T-cell (primary cell): ENCODE results near the gene TMEM45A. TPM values are rescaled to one million over a fixed set of nuclear protein-coding genes. Genes with fewer than 3 reads are reported as not detected.

Experiments used
- ATAC-seq, 4 experiments: fragments of 200-7000 bp in 3 of 4; fragments of 150-1000 bp in 1 of 4; cut with Tn5 transposase; replicated peaks in 1 of 4; 1 replicate in 3 of 4; 2 replicates in 1 of 4; pipeline ENCODE4 v1.10.0; 2021; ENCODE audit warnings: moderate library complexity in 3 of 4, mild to moderate bottlenecking in 2 of 4, moderate number of reproducible peaks in 1 of 4
- CTCF ChIA-PET, 2 donors: fragments of 300-600 bp; sonication (Branson Sonifier 250); formaldehyde crosslinking; loops; one replicate each; lab custom pipeline; 2022; ENCODE audit warnings: antibody characterized with exemption in 2 of 2; lab: Charles Lee
- POLR2A ChIA-PET, 2 donors: fragments of 300-600 bp; sonication (Branson Sonifier 250); formaldehyde crosslinking; loops; one replicate each; lab custom pipeline; 2022; ENCODE audit warnings: antibody characterized with exemption in 2 of 2; lab: Charles Lee
- DNase-seq, 35 experiments: peaks; one replicate each; pipeline versions ENCODE4 v3.0.0 to v3.0.0-alpha.2; 2013 to 2023
- H3K27ac ChIP-seq: one replicate; pipeline ENCODE4 v1.5.1; 2013; ENCODE audit warnings: low read length
- H3K27me3 ChIP-seq, 2 experiments: replicated peaks in 1 of 2; 1 replicate in 1 of 2; 2 replicates in 1 of 2; pipeline versions ENCODE4 v1.6.1 to v1.7.0; 2013; ENCODE audit warnings: low read length in 1 of 2, mixed read lengths in 1 of 2; ENCODE audit not compliant: control insufficient read depth in 2 of 2, insufficient read depth in 2 of 2; ENCODE audit errors: extremely low read depth in 1 of 2
- H3K36me3 ChIP-seq, 2 donors: 1 replicate in 1 of 2; 2 replicates in 1 of 2; pipeline versions ENCODE4 v1.6.1 to v1.7.0; 2013; ENCODE audit warnings: low read length in 1 of 2; ENCODE audit not compliant: control insufficient read depth in 2 of 2, insufficient read depth in 1 of 2; ENCODE audit errors: extremely low read depth in 1 of 2
- H3K4me1 ChIP-seq, 2 experiments: 1 replicate in 1 of 2; 2 replicates in 1 of 2; pipeline versions ENCODE4 v1.6.1 to v1.7.0; 2013; ENCODE audit warnings: low read length in 2 of 2, mixed read lengths in 1 of 2; ENCODE audit not compliant: insufficient read depth in 2 of 2, control insufficient read depth in 1 of 2; ENCODE audit errors: extremely low read depth in 1 of 2
- H3K4me3 ChIP-seq, 2 donors: 1 replicate in 1 of 2; 2 replicates in 1 of 2; pipeline versions ENCODE4 v1.5.1 to v1.7.0; 2013; ENCODE audit warnings: mild to moderate bottlenecking in 2 of 2, low read length in 1 of 2, moderate library complexity in 1 of 2; ENCODE audit not compliant: control insufficient read depth in 1 of 2; ENCODE audit errors: extremely low read depth in 1 of 2
- H3K9me3 ChIP-seq: 2 replicates; pipeline ENCODE4 v1.7.0; 2013
- H3K27ac Mint-ChIP-seq, 2 donors: one replicate each; pipeline ENCODE4 v1.8.0; 2020 to 2021; ENCODE audit warnings: mild to moderate bottlenecking in 2 of 2, mixed read lengths in 2 of 2
- H3K27me3 Mint-ChIP-seq, 2 donors: one replicate each; pipeline ENCODE4 v1.8.0; 2021 to 2022; ENCODE audit warnings: mixed read lengths in 2 of 2
- H3K36me3 Mint-ChIP-seq: one replicate; pipeline ENCODE4 v1.8.0; 2021; ENCODE audit warnings: mixed read lengths
- H3K4me1 Mint-ChIP-seq, 3 donors: one replicate each; pipeline ENCODE4 v1.8.0; 2020 to 2022; ENCODE audit warnings: mixed read lengths in 3 of 3, mild to moderate bottlenecking in 1 of 3
- H3K4me3 Mint-ChIP-seq, 3 donors: one replicate each; pipeline ENCODE4 v1.8.0; 2020 to 2022; ENCODE audit warnings: mild to moderate bottlenecking in 3 of 3, mixed read lengths in 3 of 3, moderate library complexity in 3 of 3
- H3K9me3 Mint-ChIP-seq, 3 donors: one replicate each; pipeline ENCODE4 v1.8.0; 2020 to 2022; ENCODE audit warnings: mixed read lengths in 3 of 3
- WGBS: methylation state at CpG from one replicate; pipeline ENCODE4 v1.1.5; 2013; ENCODE audit warnings: missing lambda C conversion rate; ENCODE audit not compliant: insufficient coverage; 5-methylcytosine and 5-hydroxymethylcytosine counted together
- total RNA-seq, 35 experiments: library from RNA in 6 of 35; stranded (reverse) in 6 of 35; fragments of 120-200 nt in 1 of 35; gene quantifications; one replicate each; pipeline versions ENCODE4 v1.2.1 to v1.2.4 and lab custom pipeline; 2013 to 2026

Gene TMEM45A
- total RNA-seq, 5 donors from 2014 or later (not counting 1 experiment from before 2014, with no cell fraction given): 0.15 to 0.36 (median 0.18) TPM; not detected in 1

DNA sequence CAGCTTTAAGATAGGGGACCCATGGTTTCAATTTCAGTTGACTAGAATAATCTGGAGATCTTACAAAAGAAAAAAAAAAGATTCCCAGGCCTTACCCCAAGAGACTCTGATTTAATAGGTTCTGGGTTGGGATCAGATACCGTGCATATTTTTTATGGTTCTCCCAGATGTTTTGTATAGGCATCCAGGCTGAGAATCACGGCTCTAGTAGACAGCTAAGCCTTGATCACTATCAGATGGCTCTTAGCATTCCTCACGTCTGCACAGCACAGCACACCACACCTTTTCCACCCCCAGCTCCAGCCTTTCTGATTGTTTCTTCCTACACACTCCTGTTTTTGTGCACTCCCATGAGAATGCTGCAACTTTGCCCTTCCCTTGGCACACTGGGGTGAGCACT, 40.8 kb downstream of the TMEM45A start:
- no peaks in the 10 kb centered on the region for H3K9me3 ChIP-seq
- Mint-ChIP-seq H3K36me3 (no peaks in the 10 kb centered on the region), H3K4me3 (no peak overlapping the region), H3K4me1 (no peaks in the 10 kb centered on the region), H3K27ac (no peak overlapping the region), H3K9me3 (no peaks in the 10 kb centered on the region), H3K27me3 (peaks cover 1 to 6% of the 10 kb centered on the region in 2 donors)
- H3K36me3 ChIP-seq: no peaks in the 10 kb centered on the region
- ChIA-PET POLR2A (no interaction called here), CTCF (no interaction called here)
- no peak overlapping the region for H3K27ac ChIP-seq
- no peak for DNase-seq
- ATAC-seq: no peak
- no peaks in the 10 kb centered on the region for H3K4me1 ChIP-seq
- H3K27me3 ChIP-seq: no peaks in the 10 kb centered on the region
- 69% methylated on average over 3 of the region's 3 CpGs for WGBS
- H3K4me3 ChIP-seq: no peak overlapping the region

- WGBS: no CpG with 5 or more reads among the region's 1 CpG
- CTCF ChIA-PET: no interaction called here
Observed at GRCh38 chr3:100535610-100535943, 43.2 kb downstream of the TMEM45A start.

DNA sequence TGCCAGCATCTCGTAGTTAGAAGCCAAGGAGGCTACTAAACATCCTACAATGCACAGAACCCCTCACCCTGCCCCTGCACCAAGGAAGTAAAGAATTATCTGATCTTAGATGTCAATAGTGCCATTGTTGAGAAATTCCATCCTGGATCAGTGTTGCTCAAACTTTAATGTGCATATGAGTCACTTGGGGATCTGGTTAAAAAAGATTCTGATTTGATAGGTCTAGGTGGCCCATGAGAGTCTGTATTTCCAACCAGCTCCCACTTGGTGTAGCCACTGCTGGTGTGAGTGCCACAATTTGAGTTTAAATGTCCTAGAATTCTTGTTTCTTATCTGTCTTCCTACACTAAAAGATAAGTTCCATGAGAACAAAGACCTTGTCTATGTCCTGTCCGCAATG, 43.7 kb downstream of the TMEM45A start:
- WGBS: no CpG with 5 or more reads among the region's 2 CpGs
- no peaks in the 10 kb centered on the region for H3K36me3 Mint-ChIP-seq
- CTCF ChIA-PET: no interaction called here

More at GRCh38 chr3:100535610-100535943, 43.2 kb downstream of the TMEM45A start:
- POLR2A ChIA-PET: no interaction called here
- H3K27me3 Mint-ChIP-seq: peaks cover 0 to 4% of the 10 kb centered on the region in 2 donors
- ATAC-seq: no peak
- H3K4me3 Mint-ChIP-seq: no peak overlapping the region
- no peaks in the 10 kb centered on the region for H3K9me3 Mint-ChIP-seq
- no peaks in the 10 kb centered on the region for H3K27me3 ChIP-seq
- DNase-seq: no peak
- H3K36me3 Mint-ChIP-seq: no peaks in the 10 kb centered on the region
- no peak overlapping the region for H3K27ac Mint-ChIP-seq
- no peaks in the 10 kb centered on the region for H3K4me1 Mint-ChIP-seq
- no peaks in the 10 kb centered on the region for H3K36me3 ChIP-seq
- no peaks in the 10 kb centered on the region for H3K4me1 ChIP-seq
- H3K9me3 ChIP-seq: no peaks in the 10 kb centered on the region
- H3K27ac ChIP-seq: no peak overlapping the region
- H3K4me3 ChIP-seq: no peak overlapping the region

DNA sequence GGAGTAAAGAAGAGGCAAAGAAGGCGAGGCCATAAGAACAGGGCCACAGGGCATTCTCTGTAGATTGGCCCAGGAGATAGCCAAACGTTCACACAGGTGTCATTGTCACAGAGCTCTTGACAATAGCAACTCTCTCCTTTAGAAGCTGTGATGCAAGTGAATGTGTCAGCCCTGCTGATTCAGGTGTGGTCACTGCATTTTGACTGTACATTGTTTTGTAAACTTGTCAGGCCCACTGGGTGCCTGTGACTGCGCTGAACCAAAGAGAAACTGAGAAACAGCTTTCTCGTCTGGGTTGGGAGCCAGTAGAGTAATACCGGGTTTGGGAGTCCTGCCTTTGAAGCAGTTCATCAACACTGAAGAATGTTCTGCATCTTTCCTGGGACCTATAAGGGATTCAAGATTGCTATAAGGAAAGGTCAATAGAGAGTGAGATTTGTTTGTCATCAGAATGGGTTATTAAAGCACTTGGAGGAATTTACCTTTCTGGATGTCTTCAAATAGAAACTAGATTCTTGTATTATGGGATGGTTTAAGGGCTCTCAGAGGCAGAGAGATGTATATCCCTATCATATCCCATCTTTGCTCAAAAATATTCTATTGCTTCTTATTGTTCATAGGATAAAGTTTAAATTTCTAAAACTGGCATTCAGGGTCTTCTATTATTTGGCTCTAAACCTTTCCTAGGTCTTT, 45.4 kb downstream of the TMEM45A start:
- ChIA-PET CTCF (no interaction called here), POLR2A (interaction anchor here in 1 of 2 donors (0.5 kb wide), 1 partner anchor 221 kb away, joined by 5 read pairs; no protein-coding TSS in a partner anchor)
- no peak overlapping the region for H3K27ac Mint-ChIP-seq
- DNase-seq (no peak), ATAC-seq (no peak)
- no peaks in the 10 kb centered on the region for H3K9me3 ChIP-seq
- H3K4me1 ChIP-seq: no peaks in the 10 kb centered on the region
- H3K36me3 Mint-ChIP-seq: no peaks in the 10 kb centered on the region
- no peaks in the 10 kb centered on the region for H3K4me1 Mint-ChIP-seq
- H3K4me3 ChIP-seq: no peak overlapping the region
- H3K27ac ChIP-seq: no peak overlapping the region
- H3K27me3 Mint-ChIP-seq: peaks cover 0 to 4% of the 10 kb centered on the region in 2 donors
- H3K9me3 Mint-ChIP-seq: peaks cover 0 to 8% (median 6%) of the 10 kb centered on the region in 3 donors
- no peak overlapping the region for H3K4me3 Mint-ChIP-seq
- WGBS: 81% methylated on average over 5 of the region's 5 CpGs
- no peaks in the 10 kb centered on the region for H3K36me3 ChIP-seq
- no peaks in the 10 kb centered on the region for H3K27me3 ChIP-seq

More for the DNA sequence above, 43.7 kb downstream of the TMEM45A start:
- H3K27me3 ChIP-seq: no peaks in the 10 kb centered on the region
- Mint-ChIP-seq H3K27me3 (peaks cover 0 to 4% of the 10 kb centered on the region in 2 donors), H3K9me3 (peaks cover 0 to 2% (median 0%) of the 10 kb centered on the region in 3 donors), H3K27ac (no peak overlapping the region), H3K4me1 (no peaks in the 10 kb centered on the region), H3K4me3 (no peak overlapping the region)
- H3K4me3 ChIP-seq: no peak overlapping the region
- DNase-seq (no peak), ATAC-seq (no peak)
- H3K27ac ChIP-seq: no peak overlapping the region
- no peaks in the 10 kb centered on the region for H3K36me3 ChIP-seq
- no peaks in the 10 kb centered on the region for H3K4me1 ChIP-seq
- POLR2A ChIA-PET: no interaction called here
- H3K9me3 ChIP-seq: no peaks in the 10 kb centered on the region

DNA sequence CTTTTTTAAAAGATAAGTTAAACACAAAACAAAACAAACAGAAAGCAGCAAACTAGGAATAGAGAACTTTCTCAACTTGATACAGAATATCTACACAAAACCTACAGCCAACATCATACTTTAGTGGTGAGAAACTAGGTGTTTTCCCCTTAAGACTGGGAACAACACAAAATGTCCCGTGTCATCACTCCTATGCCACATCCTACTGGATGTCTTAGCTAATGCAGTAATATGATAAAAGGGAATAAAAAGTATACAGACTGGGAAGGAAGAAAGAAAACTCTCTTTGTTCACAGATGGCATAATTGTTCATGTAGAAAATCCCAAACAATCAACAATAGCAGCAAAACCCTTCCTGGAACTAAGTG, 45.9 kb downstream of the TMEM45A start:
- no peak for ATAC-seq
- H3K4me3 Mint-ChIP-seq: no peak overlapping the region
- POLR2A ChIA-PET: no interaction called here
- H3K4me3 ChIP-seq: no peak overlapping the region
- no peaks in the 10 kb centered on the region for H3K4me1 ChIP-seq
- no peaks in the 10 kb centered on the region for H3K27me3 ChIP-seq
- no peak overlapping the region for H3K27ac ChIP-seq
- H3K9me3 ChIP-seq: no peaks in the 10 kb centered on the region
- no CpG with 5 or more reads among the region's 1 CpG for WGBS
- peaks cover 0 to 8% (median 6%) of the 10 kb centered on the region in 3 donors for H3K9me3 Mint-ChIP-seq
- peaks cover 0 to 4% of the 10 kb centered on the region in 2 donors for H3K27me3 Mint-ChIP-seq
- no peaks in the 10 kb centered on the region for H3K36me3 ChIP-seq
- no peaks in the 10 kb centered on the region for H3K4me1 Mint-ChIP-seq
- H3K27ac Mint-ChIP-seq: no peak overlapping the region
- CTCF ChIA-PET: no interaction called here
- DNase-seq: no peak
- no peaks in the 10 kb centered on the region for H3K36me3 Mint-ChIP-seq

GRCh38 chr3:100540791-100541334, 48.4 kb downstream of the TMEM45A start:
- H3K27me3 Mint-ChIP-seq: peaks cover 4 to 13% of the 10 kb centered on the region in 2 donors
- no peaks in the 10 kb centered on the region for H3K36me3 Mint-ChIP-seq
- peaks cover 0 to 8% (median 6%) of the 10 kb centered on the region in 3 donors for H3K9me3 Mint-ChIP-seq
- ATAC-seq (no peak), DNase-seq (no peak)
- Histone ChIP-seq H3K27ac (no peak overlapping the region), H3K27me3 (no peaks in the 10 kb centered on the region), H3K36me3 (no peaks in the 10 kb centered on the region), H3K4me1 (no peaks in the 10 kb centered on the region), H3K4me3 (no peak overlapping the region), H3K9me3 (no peaks in the 10 kb centered on the region)
- ChIA-PET POLR2A (interaction anchor here in 1 of 2 donors (0.7 kb wide), 1 partner anchor 56 kb away, joined by 3 read pairs; no protein-coding TSS in a partner anchor), CTCF (no interaction called here)
- no peak overlapping the region for H3K4me3 Mint-ChIP-seq
- 94% methylated on average over 2 of the region's 2 CpGs for WGBS
- H3K4me1 Mint-ChIP-seq: no peaks in the 10 kb centered on the region
- no peak overlapping the region for H3K27ac Mint-ChIP-seq
